Measurements from ENCODE around the gene PTDSS2.
"Not testable (repeated sequence)": the region's sequence is repeated elsewhere in the genome, so short reads cannot be mapped to it uniquely, and the experiment has no call there.

Gene PTDSS2

DNA sequence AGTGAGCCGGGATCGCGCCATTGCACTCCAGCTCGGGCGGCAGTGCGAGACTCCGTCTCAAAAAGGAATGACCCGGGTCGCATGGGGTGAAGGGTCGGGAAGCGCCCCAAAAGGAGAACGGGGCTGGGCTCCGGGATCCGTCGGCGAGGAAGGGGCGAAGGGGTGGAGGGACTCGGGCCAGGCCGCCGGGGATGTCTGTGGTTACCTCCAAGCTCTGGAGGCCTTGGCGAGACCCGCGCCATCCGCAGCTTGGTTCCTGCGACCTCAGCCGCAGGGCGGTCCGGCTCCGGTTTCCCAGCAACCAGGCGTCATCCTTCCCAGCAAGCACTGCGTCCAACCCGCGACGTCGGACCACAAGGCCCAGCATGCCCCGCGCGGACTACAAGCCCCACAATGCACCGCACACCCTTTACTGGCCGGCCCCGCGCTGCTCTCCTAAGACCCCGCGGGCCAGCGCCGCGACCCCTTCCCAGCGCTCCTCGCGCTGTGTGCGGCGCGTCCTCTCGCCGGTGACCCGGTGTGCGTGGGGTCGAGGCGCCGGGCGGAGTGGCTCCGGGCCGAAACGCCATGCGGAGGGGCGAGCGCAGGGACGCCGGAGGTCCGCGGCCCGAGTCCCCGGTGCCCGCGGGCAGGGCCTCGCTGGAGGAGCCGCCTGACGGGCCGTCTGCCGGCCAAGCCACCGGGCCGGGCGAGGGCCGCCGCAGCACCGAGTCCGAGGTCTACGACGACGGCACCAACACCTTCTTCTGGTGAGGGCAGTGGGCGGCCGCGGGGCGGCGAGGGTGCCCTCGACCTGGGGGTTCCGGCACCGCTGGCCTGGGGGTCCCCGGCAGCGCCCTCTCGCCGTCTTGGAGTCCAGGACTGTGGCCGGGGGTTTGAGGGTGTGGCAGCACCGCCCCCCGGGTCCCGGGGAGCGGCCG, at the start of gene PTDSS2:
PTDSS2 (plus strand) TSS at position 391 of the 920 bp plus-strand sequence; CDS start at position 568, 177 bp downstream.
- DNase-seq (ENCODE audit: low read depth), result peak; percentile 91

DNA sequence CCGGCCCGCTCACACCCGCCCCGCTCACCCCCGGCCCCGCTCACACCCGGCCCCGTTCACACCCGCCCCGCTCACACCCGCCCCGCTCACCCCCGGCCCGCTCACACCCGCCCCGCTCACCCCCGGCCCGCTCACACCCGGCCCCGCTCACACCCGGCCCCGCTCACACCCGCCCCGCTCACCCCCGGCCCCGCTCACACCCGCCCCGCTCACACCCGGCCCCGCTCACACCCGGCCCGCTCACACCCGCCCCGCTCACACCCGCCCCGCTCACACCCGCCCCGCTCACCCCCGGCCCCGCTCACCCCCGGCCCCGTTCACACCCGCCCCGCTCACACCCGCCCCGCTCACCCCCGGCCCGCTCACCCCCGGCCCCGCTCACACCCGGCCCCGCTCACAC, 48.9 kb upstream of the PTDSS2 start:
- not testable (repeated sequence) for DNase-seq (ENCODE audit: low read depth)

DNA sequence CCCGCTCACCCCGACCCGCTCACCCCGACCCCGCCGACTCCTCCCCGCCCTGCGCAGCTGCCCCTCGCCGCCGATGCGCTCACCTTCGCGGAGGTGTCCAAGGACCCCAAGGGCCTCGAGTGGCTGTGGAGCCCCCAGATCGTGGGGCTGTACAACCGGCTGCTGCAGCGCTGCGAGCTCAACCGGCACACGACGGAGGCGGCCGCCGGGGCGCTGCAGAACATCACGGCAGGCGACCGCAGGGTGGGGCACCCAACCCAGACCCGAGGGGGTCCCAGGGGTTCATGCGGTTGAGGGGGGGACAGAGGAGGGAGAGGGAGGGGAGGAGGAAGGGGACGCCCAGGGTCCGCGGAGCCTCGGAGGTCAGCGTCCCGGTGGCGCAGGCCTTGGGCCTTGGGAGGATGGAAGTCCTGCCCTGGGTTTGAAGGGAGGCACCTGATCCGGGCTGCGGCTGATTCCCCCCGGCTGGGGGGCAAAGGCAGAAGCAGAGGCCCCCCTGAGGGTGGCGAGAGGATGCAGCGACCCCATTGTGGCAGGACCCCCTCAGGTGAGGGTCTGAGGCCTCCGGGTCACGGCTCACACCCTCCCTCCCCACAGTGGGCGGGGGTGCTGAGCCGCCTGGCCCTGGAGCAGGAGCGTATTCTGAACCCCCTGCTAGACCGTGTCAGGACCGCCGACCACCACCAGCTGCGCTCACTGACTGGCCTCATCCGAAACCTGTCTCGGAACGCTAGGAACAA, 46.9 kb upstream of the PTDSS2 start:
- no peak for DNase-seq (ENCODE audit: low read depth)

DNA sequence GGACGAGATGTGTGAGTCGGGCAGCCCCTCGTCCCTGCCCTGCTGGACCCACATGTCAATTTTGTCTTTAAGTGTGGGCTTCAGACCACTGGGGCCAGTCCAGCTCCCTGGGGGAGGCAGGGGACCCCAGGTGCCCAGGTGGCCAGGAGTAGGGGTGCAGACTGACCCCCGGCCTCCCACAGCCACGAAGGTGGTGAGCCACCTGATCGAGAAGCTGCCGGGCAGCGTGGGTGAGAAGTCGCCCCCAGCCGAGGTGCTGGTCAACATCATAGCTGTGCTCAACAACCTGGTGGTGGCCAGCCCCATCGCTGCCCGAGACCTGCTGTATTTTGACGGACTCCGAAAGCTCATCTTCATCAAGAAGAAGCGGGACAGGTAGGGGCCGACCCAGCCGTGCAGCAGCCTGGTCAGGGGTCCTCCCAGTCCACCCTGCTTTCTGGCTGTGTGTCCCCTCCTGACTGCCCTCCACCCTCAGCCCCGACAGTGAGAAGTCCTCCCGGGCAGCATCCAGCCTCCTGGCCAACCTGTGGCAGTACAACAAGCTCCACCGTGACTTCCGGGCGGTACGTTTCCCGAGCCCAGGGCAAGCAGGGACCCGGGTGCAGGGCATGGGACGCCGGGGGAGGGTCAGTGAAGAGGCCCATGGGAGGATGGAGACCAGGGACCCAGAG, 46.2 kb upstream of the PTDSS2 start:
- DNase-seq (ENCODE audit: low read depth), result no peak

DNA sequence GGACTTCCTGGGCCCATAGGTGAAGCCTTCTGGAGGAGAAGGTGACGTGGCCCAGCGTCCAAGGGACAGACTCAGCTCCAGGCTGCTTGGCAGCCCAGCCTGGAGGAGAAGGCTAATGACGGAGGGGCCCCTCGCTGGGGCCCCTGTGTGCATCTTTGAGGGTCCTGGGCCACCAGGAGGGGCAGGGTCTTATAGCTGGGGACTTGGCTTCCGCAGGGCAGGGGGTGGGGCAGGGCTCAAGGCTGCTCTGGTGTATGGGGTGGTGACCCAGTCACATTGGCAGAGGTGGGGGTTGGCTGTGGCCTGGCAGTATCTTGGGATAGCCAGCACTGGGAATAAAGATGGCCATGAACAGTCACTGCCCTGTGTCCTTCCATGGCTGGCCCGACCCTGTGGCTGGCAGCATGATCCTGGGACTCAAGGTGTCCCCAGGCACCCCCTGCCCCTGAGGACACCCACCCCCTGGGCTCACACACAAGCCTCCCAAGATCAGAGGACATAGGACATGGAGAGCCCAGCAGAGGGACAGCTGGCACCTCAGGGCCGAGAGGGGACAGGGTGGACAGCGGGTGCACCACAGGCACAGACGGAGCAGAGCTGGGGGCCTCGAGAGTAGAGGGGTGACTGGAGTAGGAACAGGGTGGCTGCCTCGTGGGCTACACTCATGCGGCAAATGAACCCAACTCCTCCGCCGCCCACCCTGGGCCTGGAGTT, 45.4 kb upstream of the PTDSS2 start:
- no peak for DNase-seq (ENCODE audit: low read depth)

DNA sequence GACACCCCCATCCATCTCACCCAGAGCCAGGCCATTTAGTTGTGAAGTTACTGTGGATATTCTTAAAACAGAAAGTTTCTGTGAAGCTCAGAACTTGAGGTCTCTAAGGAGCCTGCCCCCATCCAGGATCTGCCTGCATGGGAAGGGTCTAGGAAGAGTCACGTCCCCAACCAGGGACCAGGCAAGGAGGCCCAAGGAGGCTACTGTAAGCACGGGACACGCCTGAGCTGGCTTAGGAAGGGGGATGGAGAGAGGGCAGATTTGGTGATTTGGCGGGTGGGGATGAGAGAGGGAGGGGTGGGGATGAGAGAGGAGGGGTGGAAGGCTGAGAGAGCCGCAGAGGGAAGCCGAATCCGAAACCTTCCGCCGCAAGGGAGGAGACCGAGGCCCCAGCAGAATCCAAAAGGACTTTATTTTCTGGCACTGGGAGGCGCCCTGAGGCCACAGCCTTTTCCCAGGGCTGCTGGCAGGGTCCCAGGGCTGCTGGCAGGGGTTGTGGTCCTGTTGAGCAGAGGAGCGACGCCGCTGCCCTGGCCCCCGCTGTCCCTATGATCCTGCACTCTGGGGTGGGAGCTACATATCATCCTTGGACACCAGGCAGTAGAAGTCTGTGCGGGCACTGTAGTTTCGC, 44.6 kb upstream of the PTDSS2 start:
- DNase-seq (ENCODE audit: low read depth), result no peak

DNA sequence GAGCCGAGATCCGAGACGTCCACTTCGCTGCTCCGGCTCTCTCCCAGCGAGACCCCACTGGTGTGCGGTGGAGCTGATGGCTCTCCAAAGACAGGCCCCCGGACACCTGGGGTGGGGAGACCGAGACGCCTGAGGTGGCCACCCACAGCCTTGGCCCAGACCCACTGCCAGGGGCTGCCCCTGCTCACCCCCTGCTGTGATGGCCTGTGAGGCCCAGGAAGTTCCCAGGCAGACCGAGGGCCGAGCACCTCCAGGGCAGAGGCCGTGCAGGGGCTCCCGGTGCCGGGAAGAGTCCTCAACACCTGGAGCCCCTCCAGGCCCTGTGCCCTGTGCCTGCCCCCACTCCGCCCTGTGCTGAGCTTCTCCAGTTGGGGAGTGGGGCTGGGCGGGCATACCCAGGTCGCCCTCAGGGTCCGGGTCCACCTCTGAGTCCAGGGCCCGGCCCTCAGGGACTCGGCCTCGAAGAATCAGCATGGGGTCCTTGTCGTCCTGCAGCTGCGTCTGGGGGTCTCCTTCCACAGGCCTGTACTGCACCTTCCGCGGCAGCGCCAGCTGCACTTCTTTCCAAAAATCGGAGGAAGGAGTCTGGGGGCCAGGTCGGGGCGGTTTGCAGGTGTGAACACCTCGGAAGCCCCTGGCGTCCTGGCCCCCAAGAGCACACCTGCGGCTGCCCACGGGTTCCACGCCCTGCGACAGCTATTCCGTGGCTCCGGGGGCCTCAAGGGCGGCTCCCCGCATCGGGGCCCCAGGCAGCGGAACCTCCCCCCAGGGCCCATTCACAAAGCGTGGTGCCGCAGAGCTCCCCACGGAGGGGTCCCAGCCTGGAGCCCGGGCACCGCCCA, 43.9 kb upstream of the PTDSS2 start:
- DNase-seq (ENCODE audit: low read depth), result no peak

DNA sequence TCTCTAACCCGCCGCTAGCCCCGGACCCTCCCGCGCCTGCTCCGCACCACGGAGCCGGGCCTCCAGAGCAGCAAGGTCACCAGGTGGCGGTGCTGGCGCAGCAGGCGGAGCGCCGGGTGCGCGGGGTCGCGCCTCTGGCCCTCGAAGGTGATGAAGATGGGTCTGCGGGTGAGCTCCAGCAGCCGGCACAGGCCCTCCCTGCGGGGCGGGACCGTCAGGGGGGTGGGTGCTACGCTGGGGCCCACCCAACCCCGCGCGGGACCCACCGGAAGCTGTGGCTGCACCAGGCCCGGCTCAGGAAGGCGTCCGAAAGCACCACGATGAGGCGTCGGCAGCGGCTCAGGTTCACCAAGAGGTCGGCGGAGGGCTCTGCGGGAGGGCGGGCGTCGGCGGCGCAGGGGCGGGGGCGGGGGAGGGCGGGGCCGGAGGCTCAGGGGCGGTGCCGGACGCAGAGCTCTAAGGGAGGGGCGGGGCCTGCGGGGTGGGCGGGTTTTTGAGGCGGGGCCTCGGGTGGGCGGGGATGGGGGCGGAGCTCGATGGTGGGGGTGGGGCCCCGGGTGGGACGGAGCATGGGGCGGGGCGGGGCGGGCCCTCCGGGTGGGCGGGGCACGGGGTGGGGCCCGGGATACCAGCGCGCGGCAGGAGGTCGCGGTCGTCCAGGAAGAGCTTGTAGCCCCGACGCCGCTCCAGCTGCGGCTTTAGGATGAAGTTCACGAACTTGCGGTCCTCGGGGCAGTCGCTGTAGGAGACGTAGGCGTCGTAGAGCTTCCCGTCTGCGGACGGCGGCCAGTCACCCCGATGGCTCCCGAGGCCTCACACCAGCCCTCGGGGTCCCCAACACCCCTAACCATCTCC, 43.1 kb upstream of the PTDSS2 start:
- peak; percentile 75 for DNase-seq (ENCODE audit: low read depth)

DNA sequence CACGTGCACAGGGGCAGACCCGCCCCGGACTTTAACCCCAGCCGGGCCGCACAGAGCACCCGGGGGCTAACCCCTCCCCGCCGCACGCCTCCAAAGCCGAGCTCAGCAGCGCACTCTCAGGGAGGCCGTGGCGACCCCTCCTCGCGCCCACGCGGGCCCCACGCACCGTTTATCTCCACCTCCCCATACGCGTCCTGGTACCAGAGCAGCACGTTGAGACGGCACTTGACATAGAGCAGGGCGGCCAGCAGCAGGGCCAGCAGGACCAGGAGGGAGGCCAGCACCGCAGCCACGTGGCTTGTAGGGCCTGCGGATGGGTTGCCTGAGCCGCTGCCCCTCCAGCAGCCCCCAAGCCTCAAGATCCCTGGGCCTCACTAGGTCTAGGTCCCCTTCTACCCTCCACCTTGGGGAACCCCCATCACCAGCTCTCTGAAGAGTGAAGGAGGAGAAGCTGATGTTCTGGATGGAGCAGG, 42.4 kb upstream of the PTDSS2 start:
- DNase-seq (ENCODE audit: low read depth), result no peak

DNA sequence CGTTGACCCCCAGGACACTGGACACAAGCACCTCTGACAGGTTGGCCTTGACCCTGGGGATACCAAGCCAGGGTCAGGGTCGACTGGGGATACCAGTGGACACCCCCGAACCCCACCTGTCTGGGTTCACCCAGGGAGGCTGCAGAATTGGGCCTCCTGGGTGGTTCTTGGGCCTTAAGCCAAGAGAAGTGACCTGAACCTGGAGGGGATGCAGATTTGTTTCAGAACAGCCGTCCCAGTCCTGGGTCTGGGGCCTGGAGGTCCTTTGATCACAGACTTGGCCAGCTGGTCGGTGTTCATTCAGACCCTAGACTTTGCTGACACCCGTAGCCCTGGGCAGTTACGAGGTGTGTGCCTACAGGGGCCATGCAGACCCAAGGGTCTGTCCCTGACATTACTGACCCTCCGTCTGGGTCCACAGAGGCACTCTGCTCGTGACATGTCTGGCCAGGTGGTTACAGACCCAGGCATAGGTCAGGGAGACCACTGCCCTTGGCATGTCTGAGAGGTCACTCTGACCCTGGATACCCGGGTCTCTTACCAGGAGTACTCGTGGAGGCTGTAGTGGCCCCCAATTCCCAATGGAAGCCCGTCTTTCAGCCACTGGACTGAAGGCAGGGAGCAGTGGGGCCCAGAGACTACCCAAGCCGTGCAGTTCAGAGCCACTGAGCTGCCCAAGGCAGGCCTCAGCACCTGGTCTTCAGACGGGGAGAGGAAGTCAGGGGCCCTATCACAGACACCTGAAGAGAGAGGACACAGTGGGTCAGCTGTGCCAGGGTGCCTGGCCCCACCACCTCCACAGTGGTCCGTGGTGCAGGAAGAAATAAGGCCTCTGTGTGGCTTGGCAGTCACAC, 41.7 kb upstream of the PTDSS2 start:
- DNase-seq (ENCODE audit: low read depth), result no peak

DNA sequence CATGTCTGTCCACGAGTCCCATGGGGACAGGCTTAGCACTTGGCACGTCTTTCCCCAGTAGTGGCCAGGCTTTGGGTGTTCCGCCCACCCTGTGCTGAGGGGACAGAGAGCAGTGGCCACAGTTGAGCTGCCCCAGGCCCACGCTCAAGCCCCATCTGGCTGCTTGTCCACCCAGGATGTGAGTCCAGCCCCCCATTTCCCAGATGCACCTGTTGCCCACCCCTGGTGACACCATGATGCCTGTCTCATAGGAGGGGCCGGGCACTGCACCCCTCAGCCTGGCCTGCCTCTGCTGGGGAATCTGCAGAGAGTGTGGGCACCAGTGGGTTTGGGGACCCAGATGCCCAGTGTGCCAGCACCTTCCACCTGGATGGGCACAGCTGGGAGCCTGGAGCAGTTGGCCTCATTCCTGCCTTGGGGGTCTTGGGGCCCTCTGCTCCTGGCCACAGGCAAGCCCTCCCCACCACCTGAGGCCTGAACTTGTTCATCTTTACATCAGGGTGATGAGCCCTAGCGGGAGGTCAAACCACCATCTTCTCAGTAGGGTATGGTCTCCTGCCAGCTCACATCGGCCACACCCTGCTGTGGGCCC, 41.0 kb upstream of the PTDSS2 start:
- no peak for DNase-seq (ENCODE audit: low read depth)

DNA sequence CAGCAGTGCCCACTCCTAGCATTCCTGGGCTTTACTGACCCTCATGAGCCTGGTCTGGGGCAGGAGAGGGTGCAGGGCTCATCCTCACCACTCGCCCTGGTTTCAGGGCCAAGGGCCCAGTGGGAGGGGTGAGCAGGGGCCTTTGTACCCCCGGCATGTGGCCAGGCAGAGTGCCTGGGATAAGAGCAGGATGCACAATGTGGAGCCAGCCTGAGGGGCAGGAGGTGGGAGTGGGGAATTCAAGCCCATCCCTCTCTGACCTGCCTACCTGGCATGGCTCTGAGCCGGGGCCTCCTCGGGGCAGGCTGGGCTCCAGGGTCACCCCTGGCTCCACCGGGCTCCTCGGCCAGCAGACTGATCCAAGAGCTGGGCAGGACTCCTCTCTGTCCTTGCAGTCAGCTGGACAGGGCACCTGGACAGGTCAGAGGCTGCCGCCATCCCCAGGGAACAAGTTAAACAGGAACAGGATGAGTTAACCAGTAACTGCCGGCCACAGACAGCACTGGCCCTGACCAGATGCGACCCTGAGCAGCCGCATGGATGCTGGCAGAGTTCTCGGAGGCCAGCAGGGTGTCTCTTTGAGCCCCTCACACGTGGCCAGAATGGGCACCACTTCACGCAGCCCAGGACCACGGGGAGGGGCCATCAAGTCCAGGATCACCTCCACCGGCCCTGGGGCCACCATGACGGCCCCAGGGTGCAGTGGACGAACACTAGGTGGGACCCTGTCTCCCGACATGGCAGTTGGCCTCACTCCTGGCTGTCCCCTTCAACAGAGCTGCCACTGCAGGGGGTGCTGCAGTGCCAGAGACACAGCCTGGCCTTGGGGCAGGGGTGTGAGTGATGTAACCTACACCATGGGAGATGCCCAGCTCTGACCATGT, 40.2 kb upstream of the PTDSS2 start:
- no peak for DNase-seq (ENCODE audit: low read depth)

DNA sequence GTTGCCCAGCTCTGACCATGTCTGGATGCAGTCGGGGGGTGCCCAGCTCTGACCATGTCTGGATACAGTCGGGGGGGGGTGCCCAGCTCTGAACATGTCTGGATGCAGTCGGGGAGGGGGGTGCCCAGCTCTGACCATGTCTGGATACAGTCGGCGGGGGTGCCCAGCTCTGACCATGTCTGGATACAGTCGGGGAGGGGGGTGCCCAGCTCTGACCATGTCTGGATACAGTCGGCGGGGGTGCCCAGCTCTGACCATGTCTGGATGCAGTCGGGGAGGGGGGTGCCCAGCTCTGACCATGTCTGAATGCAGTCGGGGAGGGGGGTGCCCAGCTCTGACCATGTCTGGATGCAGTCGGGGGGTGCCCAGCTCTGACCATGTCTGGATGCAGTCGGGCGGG, 39.4 kb upstream of the PTDSS2 start:
- not testable (repeated sequence) for DNase-seq (ENCODE audit: low read depth)

DNA sequence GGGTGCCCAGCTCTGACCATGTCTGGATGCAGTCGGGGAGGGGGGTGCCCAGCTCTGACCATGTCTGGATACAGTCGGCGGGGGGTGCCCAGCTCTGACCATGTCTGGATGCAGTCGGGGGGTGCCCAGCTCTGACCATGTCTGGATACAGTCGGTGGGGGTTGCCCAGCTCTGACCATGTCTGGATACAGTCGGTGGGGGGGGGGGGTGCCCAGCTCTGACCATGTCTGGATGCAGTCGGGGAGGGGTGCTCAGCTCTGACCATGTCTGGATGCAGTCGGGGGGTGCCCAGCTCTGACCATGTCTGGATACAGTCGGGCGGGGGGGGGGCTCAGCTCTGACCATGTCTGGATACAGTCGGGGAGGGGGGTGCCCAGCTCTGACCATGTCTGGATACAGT, 38.6 kb upstream of the PTDSS2 start:
- DNase-seq (ENCODE audit: low read depth), result not testable (repeated sequence)

DNA sequence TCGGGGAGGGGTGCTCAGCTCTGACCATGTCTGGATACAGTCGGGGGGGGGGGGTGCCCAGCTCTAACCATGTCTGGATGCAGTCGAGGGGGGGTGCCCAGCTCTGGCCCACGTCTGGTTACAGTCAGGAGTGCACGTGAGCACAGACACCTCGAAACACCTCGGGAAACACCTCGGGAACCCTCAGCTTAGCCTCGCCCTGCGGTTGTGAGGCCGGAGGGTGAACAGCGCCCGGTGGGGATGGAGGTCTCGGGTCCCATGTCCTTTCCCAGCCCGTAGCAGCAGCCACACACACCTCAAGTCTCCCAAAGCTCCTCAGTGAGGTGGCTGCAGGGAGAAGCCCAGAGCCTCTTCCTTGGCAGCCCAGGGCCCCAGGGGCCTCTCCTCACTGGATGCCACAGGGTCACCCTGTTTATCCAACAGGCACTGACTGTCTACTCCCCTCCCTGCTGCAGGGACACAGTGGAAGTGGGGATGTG, 37.4 kb upstream of the PTDSS2 start:
- no peak for DNase-seq (ENCODE audit: low read depth)

DNA sequence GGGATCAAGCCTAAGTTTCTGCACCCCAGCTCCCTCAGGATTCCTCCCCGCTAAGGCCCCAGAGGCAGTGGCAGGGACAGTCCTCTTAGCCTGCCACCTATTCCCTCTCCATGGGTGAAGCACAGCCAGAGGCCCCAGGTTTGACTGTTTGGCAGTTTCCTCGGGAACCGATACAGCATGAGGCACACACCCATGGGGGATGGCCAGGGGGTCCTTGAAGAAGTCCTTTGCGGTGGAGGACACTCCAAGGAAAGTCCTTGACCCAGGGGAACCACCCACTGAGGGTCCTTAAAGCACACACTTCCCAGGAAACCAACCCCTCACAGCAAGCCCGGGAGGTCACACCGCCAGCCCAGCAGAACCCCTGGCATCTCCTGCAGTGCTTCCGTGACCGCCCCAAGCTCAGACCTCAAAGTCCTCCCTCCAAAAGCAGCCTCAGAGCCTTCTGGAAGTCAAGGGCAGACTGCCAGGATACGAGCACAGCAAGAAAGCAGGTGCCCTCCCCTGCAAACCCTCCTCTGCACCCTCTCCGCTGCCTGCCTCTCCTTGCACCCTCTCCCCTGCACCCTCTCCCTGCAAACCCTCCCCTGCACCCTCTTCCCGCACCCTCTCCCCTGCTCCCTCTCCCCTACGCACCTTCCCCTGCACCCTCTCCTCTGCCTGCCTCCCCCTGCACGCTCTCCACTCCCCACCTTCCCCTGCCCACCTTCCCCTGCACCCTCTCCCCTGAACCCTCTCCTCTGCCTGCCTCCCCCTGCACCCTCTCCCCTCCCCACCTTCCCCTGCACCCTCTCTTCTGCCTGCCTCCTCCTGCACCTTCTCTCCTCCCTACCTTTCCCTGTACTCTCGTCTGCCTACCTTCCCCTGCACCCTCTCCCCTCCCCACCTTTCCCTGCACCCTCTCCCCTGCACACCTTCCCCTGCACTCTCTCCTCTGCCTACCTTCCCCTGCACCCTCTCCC, 36.7 kb upstream of the PTDSS2 start:
- DNase-seq (ENCODE audit: low read depth), result no peak

Data from stimulated activated CD8-positive, alpha-beta memory T cell treated with anti-CD3 and anti-CD28 coated beads, Interleukin-15, amount 100 ng/mL, for 1 hour (primary cell).